Measurements from ENCODE around the gene DKK3.

Gene DKK3

DNA sequence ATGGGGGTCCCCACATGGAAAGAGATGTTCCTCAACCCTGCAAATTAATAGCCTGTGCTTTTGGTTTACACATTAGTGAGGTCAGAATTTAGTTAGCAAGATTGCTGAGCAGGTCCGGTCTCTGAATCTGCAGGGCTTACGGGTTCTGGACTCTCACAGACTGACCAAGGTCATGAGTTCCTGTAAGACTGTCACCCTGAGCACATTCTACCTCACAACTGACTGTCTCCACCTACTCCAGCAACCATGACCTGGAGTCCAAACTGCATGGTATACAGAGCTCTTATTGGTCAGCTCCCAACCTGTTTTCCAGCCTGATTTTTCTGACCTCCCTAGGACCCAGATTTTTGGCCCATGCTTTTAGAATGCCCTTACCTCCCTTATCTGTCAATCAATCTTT is 28.2 kb downstream of the DKK3 start:
- no peaks in the 10 kb centered on the region for H3K27me3 ChIP-seq (ENCODE audit: control insufficient read depth in 3 of 3, insufficient read depth in 3 of 3, low read depth in 1 of 3, low read length in 3 of 3)
- no peak overlapping the region for H3K9ac ChIP-seq (ENCODE audit: low read depth, low read length, poor library complexity)
- no peak for DNase-seq (ENCODE audit: low spot score)
- H2BK15ac ChIP-seq (ENCODE audit: low read length): no peak overlapping the region
- H3K79me1 ChIP-seq (ENCODE audit: low read depth, low read length): no peaks in the 10 kb centered on the region
- H2AFZ ChIP-seq (ENCODE audit: low read length): peak overlapping the region; percentile 70
- no peak overlapping the region for H3K4ac ChIP-seq (ENCODE audit: low read length)
- H3K23ac ChIP-seq (ENCODE audit: low read depth, low read length, poor library complexity): no peak overlapping the region
- H3K4me2 ChIP-seq (ENCODE audit: insufficient read depth, low read length, poor library complexity, severe bottlenecking): no peak overlapping the region
- peaks cover under 1 to 5% of the 10 kb centered on the region in 2 donors for H3K9me3 ChIP-seq (replicated peaks in 1 of 2; ENCODE audit: control insufficient read depth in 2 of 2, insufficient read depth in 1 of 2, low read depth in 1 of 2, low read length in 2 of 2)
- H2BK12ac ChIP-seq (ENCODE audit: low read length): no peak overlapping the region
- H2AK5ac ChIP-seq (ENCODE audit: low read depth, low read length): no peak overlapping the region
- no peak overlapping the region for H2BK120ac ChIP-seq (ENCODE audit: low read depth, low read length)
- H4K8ac ChIP-seq (ENCODE audit: low read depth, low read length): no peak overlapping the region
- peaks cover 15 to 16% of the 10 kb centered on the region in 2 donors for H3K4me1 ChIP-seq (ENCODE audit: control insufficient read depth in 2 of 2, insufficient read depth in 1 of 2, low read depth in 1 of 2, low read length in 2 of 2)
- H3K4me3 ChIP-seq (ENCODE audit: low read length in 2 of 2): no peak overlapping the region
- H3K18ac ChIP-seq (ENCODE audit: low read length): no peak overlapping the region
- no peak overlapping the region for H4K91ac ChIP-seq (ENCODE audit: low read depth, low read length, poor library complexity)
- WGBS, 2 donors (ENCODE audit: extremely low coverage in 2 of 2, insufficient read length in 2 of 2, insufficient replicate concordance in 1 of 2): no CpG with 5 or more reads among the region's 2 CpGs
- no peak overlapping the region for H3K27ac ChIP-seq (replicated peaks; ENCODE audit: low read length)
- no peak overlapping the region for H3K14ac ChIP-seq (ENCODE audit: low read length)
- H3K36me3 ChIP-seq (replicated peaks in 1 of 2; ENCODE audit: control insufficient read depth in 2 of 2, insufficient read depth in 2 of 2, low read length in 2 of 2): peaks cover 0 to 4% of the 10 kb centered on the region in 2 donors
- no peak overlapping the region for H2BK5ac ChIP-seq (ENCODE audit: low read length)

DNA sequence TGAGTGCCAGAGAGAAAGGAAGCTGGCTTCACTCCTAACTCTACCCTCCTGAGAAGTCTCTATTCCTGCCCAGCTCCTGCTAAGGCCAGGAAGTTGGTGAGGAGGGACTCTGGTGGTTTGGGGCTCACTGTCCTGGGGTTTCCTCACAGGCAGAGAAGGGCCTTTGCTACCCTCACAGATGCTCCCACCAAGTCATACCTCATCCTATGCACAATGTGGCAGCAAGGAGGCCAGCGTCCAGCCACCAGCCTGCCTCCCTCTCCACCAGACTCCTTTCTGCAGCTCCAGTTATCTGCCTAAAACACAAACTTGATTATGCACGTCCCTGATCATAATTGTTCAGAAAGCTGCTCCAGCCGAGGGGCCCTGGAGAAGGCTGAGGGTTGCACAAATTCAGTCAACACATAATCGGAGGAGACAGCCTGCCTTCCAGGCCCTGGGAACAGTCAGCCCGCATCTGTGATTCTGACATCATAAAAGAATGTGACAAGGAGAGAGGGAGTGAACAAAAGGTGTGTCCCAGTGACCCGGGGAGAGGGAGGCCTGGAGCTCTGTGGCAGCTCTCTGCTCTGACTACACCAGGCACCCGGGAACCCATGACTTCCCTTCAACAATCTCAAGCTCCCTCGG is 28.8 kb downstream of the DKK3 start:
- no peak overlapping the region for H3K27ac ChIP-seq (replicated peaks; ENCODE audit: low read length)
- no peak overlapping the region for H3K4me2 ChIP-seq (ENCODE audit: insufficient read depth, low read length, poor library complexity, severe bottlenecking)
- no peaks in the 10 kb centered on the region for H3K79me1 ChIP-seq (ENCODE audit: low read depth, low read length)

GRCh38 chr11:11978792-11979487 is 29.5 kb downstream of the DKK3 start:
- Histone ChIP-seq H3K9ac (ENCODE audit: low read depth, low read length, poor library complexity) (no peak overlapping the region), H3K9me3 (replicated peaks in 1 of 2; ENCODE audit: control insufficient read depth in 2 of 2, insufficient read depth in 1 of 2, low read depth in 1 of 2, low read length in 2 of 2) (peaks cover 2 to 5% of the 10 kb centered on the region in 2 donors), H2AK5ac (ENCODE audit: low read depth, low read length) (no peak overlapping the region), H2BK15ac (ENCODE audit: low read length) (no peak overlapping the region), H3K36me3 (replicated peaks in 1 of 2; ENCODE audit: control insufficient read depth in 2 of 2, insufficient read depth in 2 of 2, low read length in 2 of 2) (peaks cover 0 to 5% of the 10 kb centered on the region in 2 donors), H3K4ac (ENCODE audit: low read length) (no peak overlapping the region), H3K27me3 (ENCODE audit: control insufficient read depth in 3 of 3, insufficient read depth in 3 of 3, low read depth in 1 of 3, low read length in 3 of 3) (no peaks in the 10 kb centered on the region), H2BK5ac (ENCODE audit: low read length) (no peak overlapping the region), H2AFZ (ENCODE audit: low read length) (peak overlapping the region; percentile 70), H3K27ac (replicated peaks; ENCODE audit: low read length) (no peak overlapping the region), H2BK120ac (ENCODE audit: low read depth, low read length) (no peak overlapping the region), H3K14ac (ENCODE audit: low read length) (no peak overlapping the region), H4K91ac (ENCODE audit: low read depth, low read length, poor library complexity) (no peak overlapping the region), H3K4me1 (ENCODE audit: control insufficient read depth in 2 of 2, insufficient read depth in 1 of 2, low read depth in 1 of 2, low read length in 2 of 2) (peaks cover 16 to 17% of the 10 kb centered on the region in 2 donors), H2BK12ac (ENCODE audit: low read length) (no peak overlapping the region), H4K8ac (ENCODE audit: low read depth, low read length) (no peak overlapping the region), H3K4me2 (ENCODE audit: insufficient read depth, low read length, poor library complexity, severe bottlenecking) (no peak overlapping the region), H3K18ac (ENCODE audit: low read length) (no peak overlapping the region), H3K4me3 (ENCODE audit: low read length in 2 of 2) (no peak overlapping the region), H3K79me1 (ENCODE audit: low read depth, low read length) (no peaks in the 10 kb centered on the region), H3K23ac (ENCODE audit: low read depth, low read length, poor library complexity) (no peak overlapping the region)
- no CpG with 5 or more reads among the region's 13 CpGs for WGBS, 2 donors (ENCODE audit: extremely low coverage in 2 of 2, insufficient read length in 2 of 2, insufficient replicate concordance in 1 of 2)
- no peak for DNase-seq (ENCODE audit: low spot score)

More for the DNA sequence above, 28.8 kb downstream of the DKK3 start:
- Histone ChIP-seq H3K4ac (ENCODE audit: low read length) (no peak overlapping the region), H3K23ac (ENCODE audit: low read depth, low read length, poor library complexity) (no peak overlapping the region), H3K18ac (ENCODE audit: low read length) (peak overlapping the region; percentile 60), H2AK5ac (ENCODE audit: low read depth, low read length) (no peak overlapping the region), H2BK15ac (ENCODE audit: low read length) (no peak overlapping the region), H3K4me3 (ENCODE audit: low read length in 2 of 2) (no peak overlapping the region), H2BK12ac (ENCODE audit: low read length) (peak overlapping the region; percentile 8), H4K91ac (ENCODE audit: low read depth, low read length, poor library complexity) (no peak overlapping the region), H2AFZ (ENCODE audit: low read length) (peak overlapping the region; percentile 70), H3K27me3 (ENCODE audit: control insufficient read depth in 3 of 3, insufficient read depth in 3 of 3, low read depth in 1 of 3, low read length in 3 of 3) (no peaks in the 10 kb centered on the region), H3K4me1 (ENCODE audit: control insufficient read depth in 2 of 2, insufficient read depth in 1 of 2, low read depth in 1 of 2, low read length in 2 of 2) (peaks cover 15 to 16% of the 10 kb centered on the region in 2 donors), H3K9ac (ENCODE audit: low read depth, low read length, poor library complexity) (no peak overlapping the region), H2BK5ac (ENCODE audit: low read length) (no peak overlapping the region), H3K36me3 (replicated peaks in 1 of 2; ENCODE audit: control insufficient read depth in 2 of 2, insufficient read depth in 2 of 2, low read length in 2 of 2) (peaks cover 0 to 4% of the 10 kb centered on the region in 2 donors), H4K8ac (ENCODE audit: low read depth, low read length) (no peak overlapping the region), H2BK120ac (ENCODE audit: low read depth, low read length) (no peak overlapping the region), H3K9me3 (replicated peaks in 1 of 2; ENCODE audit: control insufficient read depth in 2 of 2, insufficient read depth in 1 of 2, low read depth in 1 of 2, low read length in 2 of 2) (peaks cover 2 to 5% of the 10 kb centered on the region in 2 donors), H3K14ac (ENCODE audit: low read length) (no peak overlapping the region)
- WGBS, 2 donors (ENCODE audit: extremely low coverage in 2 of 2, insufficient read length in 2 of 2, insufficient replicate concordance in 1 of 2): no CpG with 5 or more reads among the region's 8 CpGs
- DNase-seq (ENCODE audit: low spot score): no peak

DNA sequence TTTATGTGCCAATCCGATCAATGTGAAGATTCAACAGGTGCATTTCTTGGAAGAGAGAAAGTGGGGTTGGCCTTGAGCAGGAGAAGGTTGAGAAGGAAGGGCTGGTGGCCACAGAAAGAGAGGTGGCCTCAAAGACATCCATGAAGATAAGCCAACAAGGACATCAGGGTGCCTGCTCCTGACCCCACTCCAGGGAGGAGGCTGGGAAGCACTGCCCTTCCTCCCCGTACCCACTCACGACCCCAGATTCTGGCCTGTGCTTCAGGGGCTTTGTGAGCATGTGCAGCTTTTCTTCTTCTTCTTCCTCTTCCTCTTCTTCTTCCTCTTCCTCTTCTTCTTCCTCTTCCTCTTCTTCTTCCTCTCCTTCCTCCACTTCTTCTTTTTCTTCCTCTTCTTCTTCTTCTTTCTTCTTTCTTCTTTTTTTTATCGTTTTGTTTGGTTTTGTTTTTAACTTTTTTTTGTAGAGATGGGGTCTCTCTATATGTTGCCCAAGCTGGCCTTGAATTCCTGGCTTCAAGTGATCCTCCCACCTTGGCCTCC is 30.3 kb downstream of the DKK3 start:
- Histone ChIP-seq H3K79me1 (ENCODE audit: low read depth, low read length) (no peaks in the 10 kb centered on the region), H3K4me2 (ENCODE audit: insufficient read depth, low read length, poor library complexity, severe bottlenecking) (no peak overlapping the region), H2AK5ac (ENCODE audit: low read depth, low read length) (no peak overlapping the region), H3K4ac (ENCODE audit: low read length) (no peak overlapping the region), H3K23ac (ENCODE audit: low read depth, low read length, poor library complexity) (no peak overlapping the region), H3K36me3 (replicated peaks in 1 of 2; ENCODE audit: control insufficient read depth in 2 of 2, insufficient read depth in 2 of 2, low read length in 2 of 2) (peaks cover 0 to 4% of the 10 kb centered on the region in 2 donors), H2BK120ac (ENCODE audit: low read depth, low read length) (no peak overlapping the region), H3K14ac (ENCODE audit: low read length) (no peak overlapping the region), H3K27me3 (ENCODE audit: control insufficient read depth in 3 of 3, insufficient read depth in 3 of 3, low read depth in 1 of 3, low read length in 3 of 3) (no peaks in the 10 kb centered on the region), H3K9ac (ENCODE audit: low read depth, low read length, poor library complexity) (no peak overlapping the region), H3K9me3 (replicated peaks in 1 of 2; ENCODE audit: control insufficient read depth in 2 of 2, insufficient read depth in 1 of 2, low read depth in 1 of 2, low read length in 2 of 2) (peaks cover 2 to 5% of the 10 kb centered on the region in 2 donors), H3K18ac (ENCODE audit: low read length) (no peak overlapping the region), H2BK12ac (ENCODE audit: low read length) (no peak overlapping the region), H2BK5ac (ENCODE audit: low read length) (no peak overlapping the region), H4K8ac (ENCODE audit: low read depth, low read length) (no peak overlapping the region), H3K4me1 (ENCODE audit: control insufficient read depth in 2 of 2, insufficient read depth in 1 of 2, low read depth in 1 of 2, low read length in 2 of 2) (peaks cover 24 to 25% of the 10 kb centered on the region in 2 donors), H3K27ac (replicated peaks; ENCODE audit: low read length) (no peak overlapping the region), H2BK15ac (ENCODE audit: low read length) (no peak overlapping the region), H2AFZ (ENCODE audit: low read length) (no peak overlapping the region), H4K91ac (ENCODE audit: low read depth, low read length, poor library complexity) (no peak overlapping the region), H3K4me3 (ENCODE audit: low read length in 2 of 2) (no peak overlapping the region)
- DNase-seq (ENCODE audit: low spot score): no peak
- WGBS, 2 donors (ENCODE audit: extremely low coverage in 2 of 2, insufficient read length in 2 of 2, insufficient replicate concordance in 1 of 2): no CpG with 5 or more reads among the region's 4 CpGs
